ENCODE measurements around the gene TSNAX. TPM values are rescaled to one million over a fixed set of nuclear protein-coding genes. Genes with fewer than 3 reads are reported as not detected.

Gene TSNAX
- total RNA-seq, 1 donor from 2014 or later, result 34.0 TPM

DNA sequence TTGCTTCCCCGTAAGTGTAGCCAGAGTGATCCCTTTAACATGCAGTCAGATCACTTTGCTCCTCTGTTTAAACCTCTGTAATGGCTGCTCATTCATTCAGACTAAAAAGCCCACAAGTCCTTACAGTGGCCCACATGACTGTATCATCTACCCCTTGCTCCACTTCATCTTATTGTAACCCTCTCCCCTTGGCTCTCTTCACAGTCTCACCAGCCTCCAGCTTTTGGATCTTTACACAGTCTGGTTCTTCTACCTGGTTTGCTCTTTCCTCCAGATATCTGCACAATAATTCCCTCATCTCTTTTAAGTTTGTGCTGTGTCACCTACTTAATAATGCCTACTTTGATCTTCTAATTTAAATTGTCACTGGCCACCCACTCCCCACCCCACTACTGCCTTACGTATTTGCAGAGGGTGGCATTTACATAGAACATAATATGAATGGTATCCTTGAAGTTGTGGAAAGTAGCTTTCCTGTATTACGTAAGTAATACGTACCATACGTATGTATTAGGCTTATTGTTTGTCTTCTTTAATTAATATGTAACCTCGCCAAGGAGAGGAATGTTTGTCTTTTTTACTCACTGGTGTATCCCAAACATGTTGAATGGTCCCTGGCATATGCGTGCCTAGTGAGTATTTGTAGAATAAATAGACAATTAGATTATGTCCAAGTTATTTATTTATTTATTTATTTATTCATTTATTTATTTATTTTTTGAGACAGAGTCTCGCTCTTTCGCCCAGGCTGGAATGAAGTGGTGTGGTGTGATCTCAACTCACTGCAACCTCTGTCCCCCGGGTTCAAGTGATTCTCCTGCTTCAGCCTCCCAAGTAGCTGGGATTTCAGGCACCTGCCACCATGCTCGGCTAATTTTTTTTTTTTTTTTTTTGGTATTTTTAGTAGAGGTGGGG is 48.6 kb downstream of the TSNAX start:
- DNase-seq (ENCODE audit: extremely low spot score, unreplicated experiment), result no peak
- Mint-ChIP-seq H3K27me3 (no peaks in the 10 kb centered on the region), H3K27ac (no peak overlapping the region), H3K4me3 (no peak overlapping the region), H3K36me3 (no peaks in the 10 kb centered on the region), H3K4me1 (ENCODE audit: unreplicated experiment) (no peaks in the 10 kb centered on the region), H3K9me3 (no peaks in the 10 kb centered on the region)
- TF ChIP-seq, protein P1, sequence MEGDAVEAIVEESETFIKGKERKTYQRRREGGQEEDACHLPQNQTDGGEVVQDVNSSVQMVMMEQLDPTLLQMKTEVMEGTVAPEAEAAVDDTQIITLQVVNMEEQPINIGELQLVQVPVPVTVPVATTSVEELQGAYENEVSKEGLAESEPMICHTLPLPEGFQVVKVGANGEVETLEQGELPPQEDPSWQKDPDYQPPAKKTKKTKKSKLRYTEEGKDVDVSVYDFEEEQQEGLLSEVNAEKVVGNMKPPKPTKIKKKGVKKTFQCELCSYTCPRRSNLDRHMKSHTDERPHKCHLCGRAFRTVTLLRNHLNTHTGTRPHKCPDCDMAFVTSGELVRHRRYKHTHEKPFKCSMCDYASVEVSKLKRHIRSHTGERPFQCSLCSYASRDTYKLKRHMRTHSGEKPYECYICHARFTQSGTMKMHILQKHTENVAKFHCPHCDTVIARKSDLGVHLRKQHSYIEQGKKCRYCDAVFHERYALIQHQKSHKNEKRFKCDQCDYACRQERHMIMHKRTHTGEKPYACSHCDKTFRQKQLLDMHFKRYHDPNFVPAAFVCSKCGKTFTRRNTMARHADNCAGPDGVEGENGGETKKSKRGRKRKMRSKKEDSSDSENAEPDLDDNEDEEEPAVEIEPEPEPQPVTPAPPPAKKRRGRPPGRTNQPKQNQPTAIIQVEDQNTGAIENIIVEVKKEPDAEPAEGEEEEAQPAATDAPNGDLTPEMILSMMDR (conservative IDR thresholded peaks at IDR 0.05), result no peak

DNA sequence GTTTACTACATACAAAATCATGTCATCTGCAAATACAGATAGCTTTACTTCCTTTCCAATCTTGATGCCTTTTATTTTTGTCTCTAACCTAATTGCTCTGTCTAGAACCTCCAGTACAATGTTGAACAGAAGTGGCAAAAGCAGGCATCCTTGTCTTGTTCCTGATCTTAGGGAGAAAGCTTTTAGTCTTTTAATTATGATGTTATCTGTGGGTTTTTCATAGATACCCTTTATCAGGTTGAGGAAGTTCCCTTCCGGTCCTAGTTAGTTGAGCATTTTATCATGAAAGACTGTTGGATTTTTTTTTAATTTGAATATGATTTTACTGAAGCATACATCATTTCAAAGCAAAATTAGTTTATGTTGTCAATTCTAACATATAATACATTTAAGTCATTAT is 52.4 kb downstream of the TSNAX start:
- Mint-ChIP-seq H3K36me3 (no peaks in the 10 kb centered on the region), H3K9me3 (no peaks in the 10 kb centered on the region), H3K4me3 (no peak overlapping the region), H3K27ac (no peak overlapping the region), H3K27me3 (no peaks in the 10 kb centered on the region), H3K4me1 (ENCODE audit: unreplicated experiment) (no peaks in the 10 kb centered on the region)
- DNase-seq (ENCODE audit: extremely low spot score, unreplicated experiment), result no peak
- TF ChIP-seq, protein P1 (conservative IDR thresholded peaks at IDR 0.05), result no peak

DNA sequence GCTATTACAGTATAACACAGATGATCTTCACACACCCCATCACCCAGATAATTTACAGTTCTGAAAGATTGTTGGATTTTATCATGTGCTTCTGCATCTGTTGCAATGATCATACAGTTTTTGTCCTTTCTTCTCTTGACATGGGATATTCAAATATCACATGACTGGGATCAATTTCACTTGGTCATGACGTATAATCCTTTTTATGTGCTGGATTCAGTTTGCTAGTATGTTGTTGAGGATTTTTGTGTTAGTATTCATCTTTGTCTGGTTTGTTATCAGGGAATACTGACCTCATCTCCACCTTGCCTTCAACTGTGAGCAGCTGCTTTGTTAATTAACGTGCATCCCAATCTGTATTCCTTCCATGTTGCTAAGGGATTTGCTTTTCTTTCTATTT is 53.4 kb downstream of the TSNAX start:
- TF ChIP-seq, protein P1 (conservative IDR thresholded peaks at IDR 0.05), result no peak
- no peaks in the 10 kb centered on the region for H3K36me3 Mint-ChIP-seq
- no peak for DNase-seq (ENCODE audit: extremely low spot score, unreplicated experiment)
- H3K27ac Mint-ChIP-seq, result no peak overlapping the region
- no peaks in the 10 kb centered on the region for H3K4me1 Mint-ChIP-seq (ENCODE audit: unreplicated experiment)
- no peaks in the 10 kb centered on the region for H3K9me3 Mint-ChIP-seq
- H3K27me3 Mint-ChIP-seq, result no peaks in the 10 kb centered on the region
- no peak overlapping the region for H3K4me3 Mint-ChIP-seq

DNA sequence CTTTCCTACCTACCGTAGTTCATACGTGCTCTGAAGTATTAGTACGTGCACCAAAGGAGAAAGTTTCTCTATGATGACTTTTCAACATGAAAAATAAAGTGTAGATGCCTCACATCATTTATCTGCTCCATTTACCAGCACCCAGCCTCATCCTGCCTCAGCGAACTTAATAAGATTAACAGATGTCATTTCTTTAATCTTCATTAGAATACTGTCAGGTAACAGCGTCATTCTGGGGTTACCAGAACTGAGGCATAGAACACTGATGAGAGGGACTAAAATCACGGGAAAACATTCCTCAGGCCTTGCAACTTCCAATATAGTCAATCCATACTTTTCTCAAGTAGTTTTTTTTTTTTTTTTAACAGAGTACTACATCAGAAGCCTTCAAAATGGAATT is 54.9 kb downstream of the TSNAX start:
- H3K27me3 Mint-ChIP-seq, result no peaks in the 10 kb centered on the region
- no peak for DNase-seq (ENCODE audit: extremely low spot score, unreplicated experiment)
- no peak overlapping the region for H3K4me3 Mint-ChIP-seq

DNA sequence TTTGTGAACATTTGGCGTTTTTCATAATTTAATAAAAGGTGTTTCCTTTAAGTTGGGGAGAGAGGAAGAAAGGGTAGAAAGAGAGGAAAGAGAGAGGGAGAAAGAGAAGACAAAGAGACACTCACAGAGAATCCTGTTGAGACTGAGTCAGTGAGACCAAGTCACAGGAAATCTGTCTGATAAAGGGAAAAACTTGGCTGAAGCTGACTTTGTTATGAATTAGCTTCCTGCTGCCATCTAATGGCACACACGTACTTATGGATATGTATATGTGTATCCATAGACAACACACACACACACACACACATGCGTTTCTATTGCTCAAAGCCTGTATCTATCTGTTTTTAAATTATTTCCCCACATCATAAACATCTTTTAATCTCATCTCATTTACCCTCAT is 55.6 kb downstream of the TSNAX start:
- Mint-ChIP-seq H3K4me3 (no peak overlapping the region), H3K4me1 (ENCODE audit: unreplicated experiment) (no peaks in the 10 kb centered on the region), H3K9me3 (no peaks in the 10 kb centered on the region), H3K27me3 (no peaks in the 10 kb centered on the region), H3K27ac (no peak overlapping the region), H3K36me3 (no peaks in the 10 kb centered on the region)
- TF ChIP-seq, protein P1 (conservative IDR thresholded peaks at IDR 0.05), result peak; percentile 22
- DNase-seq (ENCODE audit: extremely low spot score, unreplicated experiment), result no peak

More for the DNA sequence above, 54.9 kb downstream of the TSNAX start:
- Mint-ChIP-seq H3K9me3 (no peaks in the 10 kb centered on the region), H3K4me1 (ENCODE audit: unreplicated experiment) (no peaks in the 10 kb centered on the region), H3K27ac (no peak overlapping the region), H3K36me3 (no peaks in the 10 kb centered on the region)
- TF ChIP-seq, protein P1 (conservative IDR thresholded peaks at IDR 0.05), result no peak
